ENCODE results near the gene DVL2.

DNA sequence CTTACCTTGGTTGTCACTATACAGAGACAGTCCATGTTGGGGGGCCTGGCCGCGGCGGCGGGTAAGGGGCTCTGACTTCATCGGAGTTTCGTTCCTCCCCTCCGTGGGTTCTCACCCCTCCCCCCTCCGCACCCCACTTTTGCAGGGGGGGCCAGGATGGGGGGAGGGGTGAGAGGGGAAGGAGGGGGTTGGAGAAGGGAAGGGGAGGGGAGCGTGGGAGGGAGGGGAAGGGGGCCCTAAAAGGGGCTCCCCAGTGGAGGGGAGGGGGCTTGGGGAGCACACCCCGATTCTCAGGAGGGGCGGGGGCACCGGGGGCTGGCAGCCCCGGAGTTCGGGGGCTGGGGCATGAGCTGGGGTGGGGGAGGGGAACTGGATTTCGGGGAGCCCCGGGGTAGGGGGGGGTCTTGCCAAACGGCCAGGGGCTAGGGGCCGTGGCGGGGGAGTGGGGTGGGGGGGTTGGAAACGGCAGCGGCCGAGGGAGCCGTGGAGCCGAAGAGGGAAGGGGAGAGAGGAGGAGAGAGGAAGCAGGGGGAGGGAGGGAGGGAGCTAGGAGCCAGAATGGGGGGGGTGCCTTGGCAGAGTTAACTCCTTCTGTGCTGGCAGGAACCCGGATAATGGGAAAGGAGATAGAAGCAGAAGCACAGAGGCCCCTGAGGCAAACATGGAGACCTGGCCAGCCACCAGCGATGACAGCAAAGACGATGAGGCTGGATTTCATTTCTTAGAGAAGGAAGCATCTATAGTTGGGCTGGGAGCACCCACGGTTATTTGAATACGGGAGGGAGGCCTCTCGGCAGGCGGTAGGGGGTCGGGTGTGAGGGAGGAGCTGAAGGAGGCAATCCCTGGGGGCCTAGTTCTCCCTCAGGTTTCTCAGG is 17.0 kb downstream of the DVL2 start:
- TF ChIP-seq, protein P1, sequence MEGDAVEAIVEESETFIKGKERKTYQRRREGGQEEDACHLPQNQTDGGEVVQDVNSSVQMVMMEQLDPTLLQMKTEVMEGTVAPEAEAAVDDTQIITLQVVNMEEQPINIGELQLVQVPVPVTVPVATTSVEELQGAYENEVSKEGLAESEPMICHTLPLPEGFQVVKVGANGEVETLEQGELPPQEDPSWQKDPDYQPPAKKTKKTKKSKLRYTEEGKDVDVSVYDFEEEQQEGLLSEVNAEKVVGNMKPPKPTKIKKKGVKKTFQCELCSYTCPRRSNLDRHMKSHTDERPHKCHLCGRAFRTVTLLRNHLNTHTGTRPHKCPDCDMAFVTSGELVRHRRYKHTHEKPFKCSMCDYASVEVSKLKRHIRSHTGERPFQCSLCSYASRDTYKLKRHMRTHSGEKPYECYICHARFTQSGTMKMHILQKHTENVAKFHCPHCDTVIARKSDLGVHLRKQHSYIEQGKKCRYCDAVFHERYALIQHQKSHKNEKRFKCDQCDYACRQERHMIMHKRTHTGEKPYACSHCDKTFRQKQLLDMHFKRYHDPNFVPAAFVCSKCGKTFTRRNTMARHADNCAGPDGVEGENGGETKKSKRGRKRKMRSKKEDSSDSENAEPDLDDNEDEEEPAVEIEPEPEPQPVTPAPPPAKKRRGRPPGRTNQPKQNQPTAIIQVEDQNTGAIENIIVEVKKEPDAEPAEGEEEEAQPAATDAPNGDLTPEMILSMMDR (IDR thresholded peaks at IDR 0.05; ENCODE audit: low read length), result no peak
- no peak for TF ChIP-seq EZH2 (IDR thresholded peaks at IDR 0.05; ENCODE audit: borderline replicate concordance, low read length)

Measured in OCI-LY1 (cell line).